Measurements from ENCODE around the gene IQGAP1.

GRCh38 chr15:90493647-90494046, 105.6 kb downstream of the IQGAP1 start:
- TF ChIP-seq, protein P1, sequence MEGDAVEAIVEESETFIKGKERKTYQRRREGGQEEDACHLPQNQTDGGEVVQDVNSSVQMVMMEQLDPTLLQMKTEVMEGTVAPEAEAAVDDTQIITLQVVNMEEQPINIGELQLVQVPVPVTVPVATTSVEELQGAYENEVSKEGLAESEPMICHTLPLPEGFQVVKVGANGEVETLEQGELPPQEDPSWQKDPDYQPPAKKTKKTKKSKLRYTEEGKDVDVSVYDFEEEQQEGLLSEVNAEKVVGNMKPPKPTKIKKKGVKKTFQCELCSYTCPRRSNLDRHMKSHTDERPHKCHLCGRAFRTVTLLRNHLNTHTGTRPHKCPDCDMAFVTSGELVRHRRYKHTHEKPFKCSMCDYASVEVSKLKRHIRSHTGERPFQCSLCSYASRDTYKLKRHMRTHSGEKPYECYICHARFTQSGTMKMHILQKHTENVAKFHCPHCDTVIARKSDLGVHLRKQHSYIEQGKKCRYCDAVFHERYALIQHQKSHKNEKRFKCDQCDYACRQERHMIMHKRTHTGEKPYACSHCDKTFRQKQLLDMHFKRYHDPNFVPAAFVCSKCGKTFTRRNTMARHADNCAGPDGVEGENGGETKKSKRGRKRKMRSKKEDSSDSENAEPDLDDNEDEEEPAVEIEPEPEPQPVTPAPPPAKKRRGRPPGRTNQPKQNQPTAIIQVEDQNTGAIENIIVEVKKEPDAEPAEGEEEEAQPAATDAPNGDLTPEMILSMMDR (IDR thresholded peaks at IDR 0.05): no peak
- TF ChIP-seq POLR2A (IDR thresholded peaks at IDR 0.05): no peak

All from lower leg skin (tissue), 3 donors.